HCT116 (cell line): Measurements from ENCODE around the gene TDRD9. TPM values are rescaled to one million over a fixed set of nuclear protein-coding genes. Genes with fewer than 3 reads are reported as not detected.

Experiments
- ATAC-seq: fragments of 200-7000 bp; cut with Tn5 transposase; 2 replicates; pipeline ENCODE4 v1.9.1; 2020; ENCODE audit warnings: mild to moderate bottlenecking, moderate library complexity
- BruUV-seq: library from RNA; stranded (reverse); fragments of 400-500 nt; replicated peaks from 2 replicates; lab custom pipeline; 2021; lab: Mats Ljungman, UMichigan
- CTCF ChIA-PET: fragments of 300-600 bp; sonication (Branson Sonifier 250); formaldehyde crosslinking; loops from one replicate; lab custom pipeline; 2021; ENCODE audit warnings: antibody characterized with exemption; lab: Charles Lee
- POLR2A ChIA-PET: fragments of 300-600, 350-600 bp; sonication (Branson Sonifier 250); formaldehyde crosslinking; loops from one replicate; lab custom pipeline; 2021; ENCODE audit warnings: antibody characterized with exemption; lab: Charles Lee
- RAD21 ChIA-PET, 2 experiments: fragments of 300-600 bp; sonication (Branson Sonifier 250); formaldehyde crosslinking; loops; one replicate each; lab custom pipeline; 2023; ENCODE audit warnings: low total read pairs in 2 of 2; ENCODE audit not compliant: uncharacterized antibody in 2 of 2, unreplicated experiment in 2 of 2, low non-redundant PET in 1 of 2; lab: Charles Lee
- DNase-seq: peaks from one replicate; pipeline ENCODE4 v3.0.0-alpha.2; 2010; ENCODE audit warnings: low read depth, low spot score
- H2AFZ ChIP-seq: fragments of 200-600 bp; shearing (Covaris generic), sonication (generic); 2 replicates; pipeline ENCODE4 v1.6.1; 2017; ENCODE audit warnings: low read depth, mixed run types, mixed read lengths, antibody characterized with exemption, low read length; ENCODE audit not compliant: poor library complexity, severe bottlenecking
- H3K27ac ChIP-seq: 2 replicates; pipeline ENCODE4 v1.5.1; 2012; ENCODE audit warnings: low read depth, low read length
- H3K27me3 ChIP-seq: fragments of 200-600 bp; sonication (generic); 2 replicates; pipeline ENCODE4 v1.6.1; 2016; ENCODE audit warnings: mixed run types, low read length, mixed read lengths; ENCODE audit not compliant: insufficient read depth
- H3K36me3 ChIP-seq, 2 experiments: fragments of 200-500 bp in 1 of 2; fragments of 200-600 bp in 1 of 2; sonication (Bioruptor generic) in 1 of 2; sonication (generic) in 1 of 2; 2 replicates each; pipeline versions ENCODE4 v1.5.1 to v1.6.1; 2014 to 2016; ENCODE audit warnings: low read length in 2 of 2, inconsistent platforms in 1 of 2, mixed read lengths in 1 of 2, mixed run types in 1 of 2; ENCODE audit not compliant: insufficient read depth in 2 of 2, control insufficient read depth in 1 of 2
- H3K4me1 ChIP-seq, 2 experiments: fragments of 200-600 bp in 1 of 2; sonication (generic) in 1 of 2; 2 replicates each; pipeline versions ENCODE4 v1.5.1 to v1.6.1; 2012 to 2017; ENCODE audit warnings: low read length in 2 of 2, inconsistent platforms in 1 of 2, mild to moderate bottlenecking in 1 of 2, mixed read lengths in 1 of 2, mixed run types in 1 of 2, moderate library complexity in 1 of 2; ENCODE audit not compliant: insufficient read depth in 2 of 2, control insufficient read depth in 1 of 2
- H3K4me2 ChIP-seq: fragments of 200-600 bp; sonication (generic); 2 replicates; pipeline ENCODE4 v1.6.1; 2017; ENCODE audit warnings: mixed run types, low read length, mixed read lengths
- H3K4me3 ChIP-seq, 2 experiments: fragments of 200-600 bp in 1 of 2; sonication (generic) in 1 of 2; replicated peaks in 1 of 2; 2 replicates each; pipeline ENCODE4 v1.5.1; 2011 to 2016; ENCODE audit warnings: low read length in 2 of 2, control low read depth in 1 of 2, low read depth in 1 of 2, mild to moderate bottlenecking in 1 of 2, mixed read lengths in 1 of 2, mixed run types in 1 of 2
- H3K79me2 ChIP-seq: fragments of 200-600 bp; sonication (generic); 2 replicates; pipeline ENCODE4 v1.6.1; 2017; ENCODE audit warnings: mild to moderate bottlenecking, mixed run types, low read length, moderate library complexity, mixed read lengths; ENCODE audit not compliant: insufficient read depth
- H3K9ac ChIP-seq: fragments of 200-600 bp; sonication (generic); 2 replicates; pipeline ENCODE4 v1.6.1; 2016; ENCODE audit warnings: low read length, mixed read lengths
- H3K9me2 ChIP-seq: fragments of 200-600 bp; sonication (generic), shearing (Covaris generic); 2 replicates; pipeline ENCODE4 v1.6.1; 2017; ENCODE audit warnings: mixed run types, mild to moderate bottlenecking, moderate library complexity; ENCODE audit not compliant: insufficient read depth
- H3K9me3 ChIP-seq, 2 experiments: fragments of 200-500 bp in 1 of 2; fragments of 200-600 bp in 1 of 2; sonication (Bioruptor generic) in 1 of 2; sonication (generic) in 1 of 2; 2 replicates each; pipeline ENCODE4 v1.6.1; 2014 to 2017; ENCODE audit warnings: low read length in 2 of 2, mixed read lengths in 2 of 2, inconsistent platforms in 1 of 2, low read depth in 1 of 2, mild to moderate bottlenecking in 1 of 2, mixed run types in 1 of 2, moderate library complexity in 1 of 2; ENCODE audit not compliant: control insufficient read depth in 1 of 2, insufficient read depth in 1 of 2
- H4K20me1 ChIP-seq: fragments of 200-600 bp; sonication (generic), shearing (Covaris generic); 2 replicates; pipeline ENCODE4 v1.6.1; 2017; ENCODE audit warnings: mixed run types, mild to moderate bottlenecking, moderate library complexity; ENCODE audit not compliant: insufficient read depth
- CBX3 ChIP-seq: IDR thresholded peaks from 2 replicates; pipeline ENCODE4 v1.6.1; 2012; ENCODE audit warnings: low read depth
- CEBPB ChIP-seq: IDR thresholded peaks from 2 replicates; pipeline ENCODE4 v1.6.1; 2012; ENCODE audit warnings: low read depth
- EGR1 ChIP-seq: IDR thresholded peaks from 2 replicates; pipeline ENCODE4 v1.6.1; 2012; ENCODE audit warnings: low read depth
- ELF1 ChIP-seq: IDR thresholded peaks from 2 replicates; pipeline ENCODE4 v1.6.1; 2012; ENCODE audit warnings: low read depth, borderline replicate concordance
- EZH2 ChIP-seq: fragments of 200-600 bp; sonication (generic); IDR thresholded peaks from 2 replicates; pipeline ENCODE4 v1.6.1; 2017; ENCODE audit warnings: antibody characterized with exemption, mixed run types
- EZH2phosphoT487 ChIP-seq: fragments of 200-600 bp; IDR thresholded peaks from 2 replicates; pipeline ENCODE4 v1.6.1; 2018; ENCODE audit warnings: antibody characterized with exemption, borderline replicate concordance
- FOSL1 ChIP-seq: IDR thresholded peaks from 2 replicates; pipeline ENCODE4 v1.6.1; 2012; ENCODE audit warnings: low read depth
- POLR2A ChIP-seq: IDR thresholded peaks from 2 replicates; pipeline ENCODE4 v1.7.0; 2011; ENCODE audit warnings: borderline replicate concordance; ENCODE audit not compliant: insufficient read depth, insufficient read length; ENCODE audit errors: extremely low read depth
- POLR2AphosphoS5 ChIP-seq: IDR thresholded peaks from 2 replicates; pipeline ENCODE4 v1.6.1; 2011; ENCODE audit warnings: mild to moderate bottlenecking, low read depth, low read length, moderate library complexity
- RAD21 ChIP-seq: IDR thresholded peaks from 2 replicates; pipeline ENCODE4 v1.6.1; 2012; ENCODE audit warnings: low read depth, mild to moderate bottlenecking
- SIN3A ChIP-seq: IDR thresholded peaks from 2 replicates; pipeline ENCODE4 v1.6.1; 2012; ENCODE audit warnings: low read depth
- TCF7L2 ChIP-seq: IDR thresholded peaks from 2 replicates; pipeline ENCODE4 v1.7.0; 2011; ENCODE audit warnings: borderline replicate concordance, inconsistent platforms; ENCODE audit not compliant: insufficient read depth, insufficient read length; ENCODE audit errors: extremely low read depth
- ZFX ChIP-seq: fragments of 450-650 bp; IDR thresholded peaks from 2 replicates; pipeline ENCODE4 v1.6.1; 2017
- intact Hi-C: fragments of 100-400 bp; cut with micrococcal nuclease; formaldehyde crosslinking; loops from 2 replicates; pipeline ENCODE4 v1.10.0; 2022
- total RNA-seq: library from RNA; stranded (reverse); gene quantifications from one replicate; pipeline ENCODE4 v1.2.1, GENCODE V29; 2021; ENCODE audit not compliant: unreplicated experiment
- TF ChIP-seq, protein P1 (sequence below): IDR thresholded peaks from 2 replicates; pipeline ENCODE4 v1.6.1; 2012
- TF ChIP-seq, protein P2 (sequence below), 3 experiments: fragments of 200-600 bp in 1 of 3; sonication (generic) in 1 of 3; IDR thresholded peaks in 2 of 3; conservative IDR thresholded peaks in 1 of 3; 2 replicates each; pipeline ENCODE4 v1.5.1; 2012 to 2017; ENCODE audit warnings: low read depth in 2 of 3, low read length in 2 of 3, antibody characterized with exemption in 1 of 3, borderline replicate concordance in 1 of 3, control low read depth in 1 of 3, mild to moderate bottlenecking in 1 of 3, mixed read lengths in 1 of 3, mixed run types in 1 of 3, moderate library complexity in 1 of 3; ENCODE audit not compliant: insufficient read depth in 1 of 3
- TF ChIP-seq, protein P3 (sequence below): IDR thresholded peaks from 2 replicates; pipeline ENCODE4 v1.6.1; 2012
- TF ChIP-seq, protein P4 (sequence below): IDR thresholded peaks from 2 replicates; pipeline ENCODE4 v1.6.1; 2011; ENCODE audit warnings: mild to moderate bottlenecking, low read length, moderate library complexity; ENCODE audit not compliant: insufficient replicate concordance; ENCODE audit errors: extremely low read depth

Gene TDRD9
- total RNA-seq, 1 experiment from 2014 or later = not detected

DNA sequence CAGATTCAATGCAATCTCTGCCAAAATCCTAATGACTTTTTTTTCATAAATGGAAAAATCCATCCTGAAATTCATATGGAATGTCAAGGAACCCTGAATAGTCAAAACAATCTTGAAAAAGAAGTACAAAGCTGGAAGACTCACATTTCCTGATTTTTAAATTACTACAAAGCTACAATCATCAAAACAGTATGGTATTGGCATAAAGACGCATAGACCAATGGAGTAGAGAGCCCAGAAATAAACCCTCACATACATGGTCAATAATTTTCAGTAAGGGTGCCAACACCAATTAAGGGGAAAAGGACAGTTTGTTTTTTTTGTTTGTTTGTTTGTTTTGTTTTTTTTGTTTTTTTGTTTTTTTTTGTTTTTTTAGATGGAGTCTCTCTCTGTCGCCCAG lies 18.7 kb downstream of the TDRD9 start:
- H3K79me2 ChIP-seq = no peaks in the 10 kb centered on the region
- no peaks in the 10 kb centered on the region for H3K9me2 ChIP-seq
- TF ChIP-seq, protein P1, sequence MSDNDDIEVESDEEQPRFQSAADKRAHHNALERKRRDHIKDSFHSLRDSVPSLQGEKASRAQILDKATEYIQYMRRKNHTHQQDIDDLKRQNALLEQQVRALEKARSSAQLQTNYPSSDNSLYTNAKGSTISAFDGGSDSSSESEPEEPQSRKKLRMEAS = no peak
- peak; percentile 31; the same call in 1 of the 2 replicates for TF ChIP-seq CBX3
- H3K4me3 ChIP-seq = no peak overlapping the region
- no peak overlapping the region for H3K4me2 ChIP-seq
- no TSS peak for BruUV-seq
- no peak overlapping the region for H3K27ac ChIP-seq
- H2AFZ ChIP-seq = no peak overlapping the region
- H4K20me1 ChIP-seq = no peaks in the 10 kb centered on the region
- H3K9me3 ChIP-seq = peaks cover 0 to 4% of the 10 kb centered on the region in 2 experiments; a peak in 1 of 4 replicates
- ATAC-seq = no peak
- H3K36me3 ChIP-seq = no peaks in the 10 kb centered on the region
- DNase-seq = no peak
- peaks cover 7% of the 10 kb centered on the region; the same call in 1 of the 2 replicates for H3K27me3 ChIP-seq
- H3K9ac ChIP-seq = no peak overlapping the region
- RAD21 ChIA-PET = no interaction called here
- H3K4me1 ChIP-seq = no peaks in the 10 kb centered on the region
- POLR2A ChIA-PET = no interaction called here
- CTCF ChIA-PET = no interaction called here
- intact Hi-C loops = no loop called here

DNA sequence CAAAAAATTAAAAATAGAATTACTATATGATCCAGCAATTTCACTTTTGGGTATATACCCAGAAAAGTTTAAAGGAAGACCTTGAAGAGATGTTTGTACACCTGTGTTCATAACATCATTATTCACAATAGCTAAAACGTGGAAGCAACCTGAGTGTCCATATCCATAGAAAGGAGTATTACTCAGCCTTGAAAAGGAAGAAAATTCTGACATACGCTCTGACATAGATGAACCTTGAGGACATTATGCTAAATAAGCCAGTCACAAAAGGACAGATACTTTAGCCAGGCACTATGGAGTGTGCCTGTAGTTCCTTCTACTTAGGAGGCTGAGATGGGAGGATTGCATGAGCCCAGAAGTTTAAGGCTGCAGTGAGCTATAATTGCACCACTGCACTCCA lies 20.2 kb downstream of the TDRD9 start:
- no TSS peak for BruUV-seq
- no peaks in the 10 kb centered on the region for H3K4me1 ChIP-seq
- H4K20me1 ChIP-seq = no peaks in the 10 kb centered on the region
- H3K27ac ChIP-seq = no peak overlapping the region
- H3K36me3 ChIP-seq = no peaks in the 10 kb centered on the region
- no peak overlapping the region for H3K4me3 ChIP-seq
- H3K9me2 ChIP-seq = no peaks in the 10 kb centered on the region
- RAD21 ChIA-PET = no interaction called here
- POLR2A ChIA-PET = no interaction called here
- CTCF ChIA-PET = no interaction called here
- H3K27me3 ChIP-seq = no peaks in the 10 kb centered on the region
- intact Hi-C loops = no loop called here
- no peak overlapping the region for H2AFZ ChIP-seq
- peaks cover 0 to 4% of the 10 kb centered on the region in 2 experiments; a peak in 1 of 4 replicates for H3K9me3 ChIP-seq
- ATAC-seq (no peak), DNase-seq (no peak)
- no peaks in the 10 kb centered on the region for H3K79me2 ChIP-seq
- no peak overlapping the region for H3K4me2 ChIP-seq
- H3K9ac ChIP-seq = no peak overlapping the region
- TF ChIP-seq POLR2AphosphoS5 = no peak
- TF ChIP-seq EGR1 = no peak
- TF ChIP-seq RAD21 = no peak
- TF ChIP-seq TCF7L2 = no peak
- TF ChIP-seq FOSL1 = no peak
- TF ChIP-seq, protein P2, sequence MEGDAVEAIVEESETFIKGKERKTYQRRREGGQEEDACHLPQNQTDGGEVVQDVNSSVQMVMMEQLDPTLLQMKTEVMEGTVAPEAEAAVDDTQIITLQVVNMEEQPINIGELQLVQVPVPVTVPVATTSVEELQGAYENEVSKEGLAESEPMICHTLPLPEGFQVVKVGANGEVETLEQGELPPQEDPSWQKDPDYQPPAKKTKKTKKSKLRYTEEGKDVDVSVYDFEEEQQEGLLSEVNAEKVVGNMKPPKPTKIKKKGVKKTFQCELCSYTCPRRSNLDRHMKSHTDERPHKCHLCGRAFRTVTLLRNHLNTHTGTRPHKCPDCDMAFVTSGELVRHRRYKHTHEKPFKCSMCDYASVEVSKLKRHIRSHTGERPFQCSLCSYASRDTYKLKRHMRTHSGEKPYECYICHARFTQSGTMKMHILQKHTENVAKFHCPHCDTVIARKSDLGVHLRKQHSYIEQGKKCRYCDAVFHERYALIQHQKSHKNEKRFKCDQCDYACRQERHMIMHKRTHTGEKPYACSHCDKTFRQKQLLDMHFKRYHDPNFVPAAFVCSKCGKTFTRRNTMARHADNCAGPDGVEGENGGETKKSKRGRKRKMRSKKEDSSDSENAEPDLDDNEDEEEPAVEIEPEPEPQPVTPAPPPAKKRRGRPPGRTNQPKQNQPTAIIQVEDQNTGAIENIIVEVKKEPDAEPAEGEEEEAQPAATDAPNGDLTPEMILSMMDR (IDR thresholded peaks at IDR 0.05 in 2 of 3, conservative IDR thresholded peaks at IDR 0.05 in 1 of 3; ENCODE audit: borderline replicate concordance in 1 of 3, insufficient read depth in 1 of 3, low read depth in 2 of 3, low read length in 2 of 3) = no peak
- TF ChIP-seq, protein P3, sequence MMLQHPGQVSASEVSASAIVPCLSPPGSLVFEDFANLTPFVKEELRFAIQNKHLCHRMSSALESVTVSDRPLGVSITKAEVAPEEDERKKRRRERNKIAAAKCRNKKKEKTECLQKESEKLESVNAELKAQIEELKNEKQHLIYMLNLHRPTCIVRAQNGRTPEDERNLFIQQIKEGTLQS = no peak
- no peak for TF ChIP-seq SIN3A
- TF ChIP-seq EZH2phosphoT487 = no peak
- TF ChIP-seq CEBPB = no peak
- no peak for TF ChIP-seq ELF1
- TF ChIP-seq EZH2 = no peak
- TF ChIP-seq ZFX = no peak
- TF ChIP-seq, protein P1 = no peak
- TF ChIP-seq, protein P4, sequence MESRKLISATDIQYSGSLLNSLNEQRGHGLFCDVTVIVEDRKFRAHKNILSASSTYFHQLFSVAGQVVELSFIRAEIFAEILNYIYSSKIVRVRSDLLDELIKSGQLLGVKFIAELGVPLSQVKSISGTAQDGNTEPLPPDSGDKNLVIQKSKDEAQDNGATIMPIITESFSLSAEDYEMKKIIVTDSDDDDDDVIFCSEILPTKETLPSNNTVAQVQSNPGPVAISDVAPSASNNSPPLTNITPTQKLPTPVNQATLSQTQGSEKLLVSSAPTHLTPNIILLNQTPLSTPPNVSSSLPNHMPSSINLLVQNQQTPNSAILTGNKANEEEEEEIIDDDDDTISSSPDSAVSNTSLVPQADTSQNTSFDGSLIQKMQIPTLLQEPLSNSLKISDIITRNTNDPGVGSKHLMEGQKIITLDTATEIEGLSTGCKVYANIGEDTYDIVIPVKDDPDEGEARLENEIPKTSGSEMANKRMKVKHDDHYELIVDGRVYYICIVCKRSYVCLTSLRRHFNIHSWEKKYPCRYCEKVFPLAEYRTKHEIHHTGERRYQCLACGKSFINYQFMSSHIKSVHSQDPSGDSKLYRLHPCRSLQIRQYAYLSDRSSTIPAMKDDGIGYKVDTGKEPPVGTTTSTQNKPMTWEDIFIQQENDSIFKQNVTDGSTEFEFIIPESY = no peak
- TF ChIP-seq POLR2A = no peak
